H1 (cell line): ENCODE data around the gene MT2A.

ENCODE experiments used
- EZH2 ChIP-seq: fragments of 200-600 bp; sonication (generic); IDR thresholded peaks from 2 replicates; pipeline ENCODE4 v1.7.1; 2012; ENCODE audit warnings: low read depth, mild to moderate bottlenecking, moderate library complexity, low read length, inconsistent platforms; ENCODE audit not compliant: severe bottlenecking
- SIN3A ChIP-seq, 2 experiments: IDR thresholded peaks in 1 of 2; conservative IDR thresholded peaks in 1 of 2; 2 replicates each; pipeline ENCODE4 v1.6.1; 2011 to 2012; ENCODE audit warnings: low read length in 2 of 2, improper control_type of control experiment in 1 of 2, low read depth in 1 of 2, mild to moderate bottlenecking in 1 of 2

DNA sequence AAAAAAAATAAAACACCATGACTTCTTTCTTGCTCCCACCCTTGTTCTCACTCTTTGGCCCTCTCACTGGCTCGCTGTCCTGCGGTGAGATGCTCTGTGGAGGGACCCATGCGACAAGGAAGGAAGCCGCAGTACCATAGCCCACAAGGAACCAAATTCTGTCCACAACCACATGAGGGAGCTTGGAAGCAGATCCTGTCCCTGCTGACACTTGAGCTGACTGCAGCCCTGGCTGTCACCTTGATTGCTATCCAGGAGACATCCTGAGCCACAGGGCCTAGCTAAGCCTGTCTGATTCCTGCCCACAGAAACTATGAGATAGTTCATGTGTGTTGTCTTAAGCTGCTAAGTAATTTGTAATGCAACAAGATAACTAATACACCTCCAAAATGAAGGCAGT is 4.8 kb upstream of the MT2A start:
- TF ChIP-seq SIN3A (conservative IDR thresholded peaks at IDR 0.05 in 1 of 2, IDR thresholded peaks at IDR 0.05 in 1 of 2; ENCODE audit: low read depth in 1 of 2, low read length in 2 of 2) (0 out of 4 replicates have a peak, but pooled peaks of 1 of the 2 experiments have one; percentile 29), EZH2 (no peak)
